GM23338 (cell line): ENCODE measurements around the gene ACTL6A. TPM values are rescaled to one million over a fixed set of nuclear protein-coding genes. Genes with fewer than 3 reads are reported as not detected.

Experiments used
- ATAC-seq: fragments of 200-7000 bp; cut with Tn5 transposase; 3 replicates; pipeline ENCODE4 v1.9.1; 2020
- DNase-seq: peaks from one replicate; pipeline ENCODE4 v3.0.0-alpha.2; 2015; ENCODE audit warnings: low spot score
- H2AFZ ChIP-seq: fragments of 200-600 bp; sonication (generic); 2 replicates; pipeline ENCODE4 v1.8.0; 2016; ENCODE audit warnings: antibody characterized with exemption, mild to moderate bottlenecking, moderate library complexity
- H3F3A ChIP-seq: fragments of 200-600 bp; sonication (generic); replicated peaks from 2 replicates; pipeline ENCODE4 v1.8.0; 2017; ENCODE audit warnings: antibody characterized with exemption, mixed run types, low read depth
- H3K27ac ChIP-seq: fragments of 200-600 bp; sonication (generic); 2 replicates; pipeline ENCODE4 v1.6.1; 2016; ENCODE audit warnings: low read depth
- H3K27me3 ChIP-seq: fragments of 200-600 bp; sonication (generic); 2 replicates; pipeline ENCODE4 v1.8.0; 2016; ENCODE audit warnings: mild to moderate bottlenecking, mixed run types, moderate library complexity; ENCODE audit not compliant: insufficient read depth
- H3K36me3 ChIP-seq: fragments of 200-600 bp; sonication (generic); 2 replicates; pipeline ENCODE4 v1.8.0; 2016; ENCODE audit warnings: mild to moderate bottlenecking; ENCODE audit not compliant: insufficient read depth
- H3K4me1 ChIP-seq: fragments of 200-600 bp; sonication (generic); 2 replicates; pipeline ENCODE4 v1.8.0; 2016; ENCODE audit warnings: mild to moderate bottlenecking, moderate library complexity; ENCODE audit not compliant: insufficient read depth
- H3K4me2 ChIP-seq: fragments of 200-600 bp; sonication (generic); 2 replicates; pipeline ENCODE4 v1.7.1; 2017; ENCODE audit warnings: mixed run types
- H3K4me3 ChIP-seq: fragments of 200-600 bp; sonication (generic); 2 replicates; pipeline ENCODE4 v1.6.1; 2016; ENCODE audit warnings: mixed run types
- H3K79me2 ChIP-seq: fragments of 200-600 bp; sonication (generic); replicated peaks from 2 replicates; pipeline ENCODE4 v1.8.0; 2017; ENCODE audit warnings: mild to moderate bottlenecking; ENCODE audit not compliant: insufficient read depth
- H3K9me2 ChIP-seq: fragments of 200-600 bp; sonication (generic); 2 replicates; pipeline ENCODE4 v1.8.0; 2017; ENCODE audit not compliant: insufficient read depth
- H4K20me1 ChIP-seq: fragments of 200-600 bp; sonication (generic); replicated peaks from 2 replicates; pipeline ENCODE4 v1.8.0; 2017; ENCODE audit warnings: mild to moderate bottlenecking; ENCODE audit not compliant: insufficient read depth
- H3K27ac Mint-ChIP-seq: 2 replicates; pipeline ENCODE4 v1.8.0; 2020; ENCODE audit warnings: inconsistent platforms, mild to moderate bottlenecking, moderate library complexity, mixed read lengths
- H3K27me3 Mint-ChIP-seq: 3 replicates; pipeline ENCODE4 v1.8.0; 2022; ENCODE audit warnings: low read depth, mild to moderate bottlenecking, moderate library complexity, mixed read lengths, inconsistent platforms; ENCODE audit not compliant: insufficient read depth, poor library complexity
- H3K36me3 Mint-ChIP-seq: 3 replicates; pipeline ENCODE4 v1.8.0; 2021; ENCODE audit warnings: low read depth, mild to moderate bottlenecking, inconsistent platforms, moderate library complexity, mixed read lengths
- H3K4me1 Mint-ChIP-seq: 3 replicates; pipeline ENCODE4 v1.8.0; 2020; ENCODE audit warnings: mild to moderate bottlenecking, inconsistent platforms, mixed read lengths
- H3K4me3 Mint-ChIP-seq: 3 replicates; pipeline ENCODE4 v1.8.0; 2021; ENCODE audit warnings: moderate library complexity, mild to moderate bottlenecking, inconsistent platforms, mixed read lengths
- H3K9me3 Mint-ChIP-seq: 3 replicates; pipeline ENCODE4 v1.8.0; 2020; ENCODE audit warnings: moderate library complexity, mild to moderate bottlenecking, inconsistent platforms, mixed read lengths
- EZH2 ChIP-seq: fragments of 200-600 bp; sonication (generic); IDR thresholded peaks from one replicate; pipeline ENCODE4 v1.8.0; 2017; ENCODE audit warnings: antibody characterized with exemption, mild to moderate bottlenecking, low read depth; ENCODE audit not compliant: unreplicated experiment
- POLR2AphosphoS5 ChIP-seq: IDR thresholded peaks from 2 replicates; pipeline ENCODE4 v1.6.1; 2016; ENCODE audit warnings: antibody characterized with exemption, low read depth
- ZNF462 ChIP-seq: fragments of 250-450 bp; sonication (Bioruptor Pico); IDR thresholded peaks from 2 replicates; pipeline ENCODE4 v1.5.0; 2020; ENCODE audit warnings: mild to moderate bottlenecking, moderate library complexity
- polyA plus RNA-seq: library from polyadenylated mRNA; unstranded; fragments of >200 nt; fragmentation: Nextera tagmentation; extraction: Ambion mirVana; gene quantifications from 2 replicates; pipeline ENCODE4 v1.2.1, GENCODE V29; 2016
- total RNA-seq: library from RNA; depleted of rRNA; stranded (reverse); fragments of >200 nt; shearing (Covaris generic); gene quantifications from 2 replicates; pipeline ENCODE4 v1.2.3, GENCODE V29; 2014

The ACTL6A gene
- total and polyA plus RNA-seq, 2 experiments from 2014 or later = 117 to 125 TPM

GRCh38 chr3:179615458-179616173 lies 52.9 kb downstream of the ACTL6A start:
- peaks cover 10% of the 10 kb centered on the region for H3K79me2 ChIP-seq
- H2AFZ ChIP-seq = no peak overlapping the region
- Mint-ChIP-seq H3K9me3 (no peaks in the 10 kb centered on the region), H3K4me3 (no peak overlapping the region), H3K27me3 (no peaks in the 10 kb centered on the region), H3K36me3 (peaks cover 28% of the 10 kb centered on the region), H3K4me1 (no peaks in the 10 kb centered on the region), H3K27ac (no peak overlapping the region)
- H3K27me3 ChIP-seq = no peaks in the 10 kb centered on the region
- H3K4me2 ChIP-seq = no peak overlapping the region
- H3K4me3 ChIP-seq = no peak overlapping the region
- H3F3A ChIP-seq = no peaks in the 10 kb centered on the region
- peaks cover 6% of the 10 kb centered on the region for H4K20me1 ChIP-seq
- TF ChIP-seq ZNF462 (no peak), POLR2AphosphoS5 (no peak)
- ATAC-seq (no peak), DNase-seq (no peak)
- H3K4me1 ChIP-seq = no peaks in the 10 kb centered on the region
- H3K9me2 ChIP-seq = no peaks in the 10 kb centered on the region
- H3K27ac ChIP-seq = no peak overlapping the region
- H3K36me3 ChIP-seq = peaks cover 20% of the 10 kb centered on the region

- ATAC-seq (no peak), DNase-seq (no peak)
- 0 out of 2 replicates have a peak, but pooled peaks cover 3% of the 10 kb centered on the region for H3K79me2 ChIP-seq
- H3K36me3 ChIP-seq = peaks cover 48% of the 10 kb centered on the region
- Mint-ChIP-seq H3K36me3 (peaks cover 65% of the 10 kb centered on the region), H3K4me1 (no peaks in the 10 kb centered on the region), H3K9me3 (no peaks in the 10 kb centered on the region), H3K4me3 (no peak overlapping the region), H3K27ac (no peak overlapping the region), H3K27me3 (no peaks in the 10 kb centered on the region)
- no peak overlapping the region for H3K27ac ChIP-seq
- no peaks in the 10 kb centered on the region for H3K27me3 ChIP-seq
- no peaks in the 10 kb centered on the region for H3F3A ChIP-seq
- no peak overlapping the region for H3K4me2 ChIP-seq
- H2AFZ ChIP-seq = no peak overlapping the region
- H4K20me1 ChIP-seq = 0 out of 2 replicates have a peak, but pooled peaks cover 3% of the 10 kb centered on the region
- H3K4me1 ChIP-seq = no peaks in the 10 kb centered on the region
- H3K4me3 ChIP-seq = no peak overlapping the region
- TF ChIP-seq EZH2 = no peak
- no peak for TF ChIP-seq ZNF462
- H3K9me2 ChIP-seq = no peaks in the 10 kb centered on the region
Observed at GRCh38 chr3:179622023-179622422, 59.3 kb downstream of the ACTL6A start.
